OCI-LY3 (cell line): Measurements from ENCODE around the gene SCAF1.

Experiments used
- H2AFZ ChIP-seq: fragments of 200-600, 300-600 bp; shearing (Covaris generic); 2 replicates; pipeline ENCODE4 v1.6.0; 2014; ENCODE audit warnings: antibody characterized with exemption, low read depth, low read length
- H3K27ac ChIP-seq: fragments of 200-600, 300-600 bp; sonication (generic); 2 replicates; pipeline ENCODE4 v1.5.1; 2014; ENCODE audit warnings: mild to moderate bottlenecking, low read length, moderate library complexity, mixed read lengths
- H3K27me3 ChIP-seq: fragments of 200-600, 300-600 bp; sonication (generic); 2 replicates; pipeline ENCODE4 v1.6.1; 2014; ENCODE audit warnings: low read depth, low read length, mixed read lengths
- H3K36me3 ChIP-seq: fragments of 200-600, 300-600 bp; sonication (generic); replicated peaks from 2 replicates; pipeline ENCODE3; 2014; ENCODE audit warnings: low read depth, low read length, mixed read lengths
- H3K4me1 ChIP-seq: fragments of 300-600, 200-600 bp; sonication (generic); 2 replicates; pipeline ENCODE4 v1.6.1; 2014; ENCODE audit warnings: low read length, mixed read lengths
- H3K4me2 ChIP-seq: fragments of 200-600, 300-600 bp; sonication (generic); 2 replicates; pipeline ENCODE4 v1.6.1; 2014; ENCODE audit warnings: low read length, mixed read lengths
- H3K4me3 ChIP-seq: fragments of 300-600, 200-600 bp; sonication (generic); 2 replicates; pipeline ENCODE4 v1.5.1; 2014; ENCODE audit warnings: antibody characterized with exemption, mild to moderate bottlenecking, low read length, moderate library complexity
- H3K79me2 ChIP-seq: fragments of 300-600, 200-600 bp; shearing (Covaris generic); 2 replicates; pipeline ENCODE4 v1.6.1; 2014; ENCODE audit warnings: mild to moderate bottlenecking, low read length, mixed read lengths
- H3K9ac ChIP-seq: fragments of 300-600, 200-600 bp; shearing (Covaris generic); 2 replicates; pipeline ENCODE4 v1.6.0; 2014; ENCODE audit warnings: mild to moderate bottlenecking, low read length, moderate library complexity
- H3K9me3 ChIP-seq: fragments of 200-600, 300-600 bp; shearing (Covaris generic); 2 replicates; pipeline ENCODE4 v1.6.1; 2014; ENCODE audit warnings: low read length, mixed read lengths; ENCODE audit not compliant: insufficient read depth
- H4K20me1 ChIP-seq: fragments of 200-600, 300-600 bp; sonication (generic); 2 replicates; pipeline ENCODE4 v1.6.1; 2016; ENCODE audit warnings: low read length, mixed read lengths; ENCODE audit not compliant: insufficient read depth
- EZH2phosphoT487 ChIP-seq: fragments of 200-600 bp; shearing (Covaris generic); IDR thresholded peaks from 2 replicates; pipeline ENCODE4 v1.6.1; 2018; ENCODE audit warnings: antibody characterized with exemption, mixed run types, low read depth
- TF ChIP-seq, protein P1 (sequence below): fragments of 200-600, 300-600 bp; sonication (generic); IDR thresholded peaks from 2 replicates; pipeline ENCODE4 v1.5.1; 2014; ENCODE audit warnings: antibody characterized with exemption, low read length, low read depth

SCAF1 gene

DNA sequence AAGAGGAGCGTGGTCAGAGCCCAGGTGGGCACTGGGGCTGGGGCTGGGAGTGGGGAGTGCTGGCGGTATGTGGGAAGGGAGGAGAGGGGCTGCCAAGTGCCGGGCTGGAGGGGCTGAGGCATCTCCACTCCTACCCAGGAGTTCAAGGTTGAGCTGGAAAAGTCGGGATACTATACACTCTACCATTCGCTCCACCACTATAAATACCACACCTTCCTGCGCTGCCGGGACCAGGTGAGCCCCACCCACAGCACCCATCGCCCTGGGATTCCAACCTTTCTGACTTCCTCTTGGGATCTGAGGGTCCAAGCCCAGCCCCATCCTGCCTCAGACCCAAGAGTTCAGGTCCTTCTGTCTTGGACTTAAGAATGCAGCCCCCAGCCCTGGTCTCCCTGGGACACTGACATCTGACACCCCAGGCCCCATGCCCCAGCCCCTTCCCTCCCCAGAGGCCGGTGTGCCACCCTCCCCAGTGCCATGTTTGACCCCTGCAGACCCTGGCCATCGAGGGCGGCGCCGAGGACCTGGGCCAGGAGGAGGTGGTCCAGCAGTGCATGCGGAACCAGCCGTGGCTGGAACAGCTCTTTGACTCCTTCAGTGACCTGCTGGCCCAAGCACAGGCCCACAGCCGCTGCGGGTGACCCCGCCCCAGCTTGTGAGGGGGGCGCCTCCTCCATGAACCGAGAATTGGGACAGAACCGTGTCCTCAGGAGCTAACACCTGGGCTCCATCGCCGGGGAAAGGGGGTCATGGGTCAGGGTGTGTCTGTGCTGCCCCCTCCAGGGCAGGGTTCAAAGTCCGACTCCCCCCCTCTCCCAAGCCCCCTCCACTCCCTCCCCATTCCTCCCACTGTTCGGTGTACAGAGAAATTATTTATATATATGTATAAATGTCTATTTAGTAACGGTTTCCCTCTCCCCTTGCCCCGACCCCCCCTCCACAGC is 16.8 kb upstream of the SCAF1 start:
- H3K36me3 ChIP-seq: peaks cover 36% of the 10 kb centered on the region
- H3K27ac ChIP-seq: no peak overlapping the region
- H3K79me2 ChIP-seq: no peaks in the 10 kb centered on the region; the same call in 1 of the 2 replicates
- no peak overlapping the region for H2AFZ ChIP-seq
- no peaks in the 10 kb centered on the region for H3K9me3 ChIP-seq
- H4K20me1 ChIP-seq: no peaks in the 10 kb centered on the region
- no peaks in the 10 kb centered on the region for H3K27me3 ChIP-seq
- no peak overlapping the region for H3K4me3 ChIP-seq
- H3K4me2 ChIP-seq: no peak overlapping the region
- H3K4me1 ChIP-seq: no peaks in the 10 kb centered on the region
- H3K9ac ChIP-seq: no peak overlapping the region
- no peak for TF ChIP-seq EZH2phosphoT487
- TF ChIP-seq, protein P1, sequence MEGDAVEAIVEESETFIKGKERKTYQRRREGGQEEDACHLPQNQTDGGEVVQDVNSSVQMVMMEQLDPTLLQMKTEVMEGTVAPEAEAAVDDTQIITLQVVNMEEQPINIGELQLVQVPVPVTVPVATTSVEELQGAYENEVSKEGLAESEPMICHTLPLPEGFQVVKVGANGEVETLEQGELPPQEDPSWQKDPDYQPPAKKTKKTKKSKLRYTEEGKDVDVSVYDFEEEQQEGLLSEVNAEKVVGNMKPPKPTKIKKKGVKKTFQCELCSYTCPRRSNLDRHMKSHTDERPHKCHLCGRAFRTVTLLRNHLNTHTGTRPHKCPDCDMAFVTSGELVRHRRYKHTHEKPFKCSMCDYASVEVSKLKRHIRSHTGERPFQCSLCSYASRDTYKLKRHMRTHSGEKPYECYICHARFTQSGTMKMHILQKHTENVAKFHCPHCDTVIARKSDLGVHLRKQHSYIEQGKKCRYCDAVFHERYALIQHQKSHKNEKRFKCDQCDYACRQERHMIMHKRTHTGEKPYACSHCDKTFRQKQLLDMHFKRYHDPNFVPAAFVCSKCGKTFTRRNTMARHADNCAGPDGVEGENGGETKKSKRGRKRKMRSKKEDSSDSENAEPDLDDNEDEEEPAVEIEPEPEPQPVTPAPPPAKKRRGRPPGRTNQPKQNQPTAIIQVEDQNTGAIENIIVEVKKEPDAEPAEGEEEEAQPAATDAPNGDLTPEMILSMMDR: no peak

DNA sequence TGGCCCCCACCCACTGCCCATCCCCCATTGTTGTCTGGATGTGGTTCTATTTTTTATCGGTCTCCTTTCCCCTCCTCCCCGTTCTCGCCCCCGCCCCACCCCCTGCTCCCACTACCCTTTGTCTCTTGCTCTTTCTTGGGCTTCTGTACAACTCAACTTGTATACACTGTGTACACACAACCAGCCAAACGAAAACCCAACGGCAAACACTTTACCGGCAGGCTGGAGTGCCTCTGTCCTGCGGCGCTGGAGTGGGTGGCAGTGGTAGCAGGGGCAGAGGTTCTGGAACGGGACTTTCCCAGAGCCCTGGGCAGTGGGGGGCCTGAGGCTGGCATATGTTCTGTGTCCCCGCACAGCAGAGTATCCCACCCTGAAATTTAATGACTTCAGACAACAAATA is 15.8 kb upstream of the SCAF1 start:
- H2AFZ ChIP-seq: no peak overlapping the region
- TF ChIP-seq, protein P1: no peak
- TF ChIP-seq EZH2phosphoT487: no peak
- no peaks in the 10 kb centered on the region for H3K9me3 ChIP-seq
- H3K4me1 ChIP-seq: no peaks in the 10 kb centered on the region
- no peaks in the 10 kb centered on the region; the same call in 1 of the 2 replicates for H3K79me2 ChIP-seq
- peaks cover 34% of the 10 kb centered on the region for H3K36me3 ChIP-seq
- H3K27ac ChIP-seq: no peak overlapping the region
- H3K27me3 ChIP-seq: no peaks in the 10 kb centered on the region
- H3K4me3 ChIP-seq: no peak overlapping the region
- H3K4me2 ChIP-seq: no peak overlapping the region
- no peak overlapping the region for H3K9ac ChIP-seq
- no peaks in the 10 kb centered on the region for H4K20me1 ChIP-seq

DNA sequence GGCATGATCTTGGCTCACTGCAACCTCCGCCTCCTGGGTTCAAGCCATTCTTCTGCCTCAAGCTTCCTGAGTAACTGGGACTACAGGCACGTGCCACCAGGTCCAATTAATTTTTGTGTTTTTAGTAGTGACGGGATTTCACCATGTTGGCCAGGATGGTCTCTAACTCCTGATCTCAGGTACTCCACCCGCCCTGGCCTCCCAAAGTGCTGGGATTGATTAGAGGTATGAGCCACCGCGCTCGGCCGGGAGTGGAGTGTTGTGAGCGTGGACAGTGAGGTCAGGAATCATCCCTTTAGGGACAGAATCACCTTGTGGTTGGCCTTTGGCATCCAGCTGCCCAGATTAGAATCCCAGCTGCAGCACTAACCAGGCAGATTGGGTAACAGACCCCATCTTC is 12.3 kb upstream of the SCAF1 start:
- Histone ChIP-seq H3K79me2 (no peaks in the 10 kb centered on the region), H3K27me3 (no peaks in the 10 kb centered on the region), H3K9me3 (no peaks in the 10 kb centered on the region), H2AFZ (no peak overlapping the region), H4K20me1 (no peaks in the 10 kb centered on the region), H3K4me1 (no peaks in the 10 kb centered on the region), H3K27ac (no peak overlapping the region), H3K4me3 (no peak overlapping the region), H3K4me2 (no peak overlapping the region), H3K36me3 (peaks cover 24% of the 10 kb centered on the region), H3K9ac (no peak overlapping the region)
- TF ChIP-seq, protein P1: no peak
- TF ChIP-seq EZH2phosphoT487: no peak

DNA sequence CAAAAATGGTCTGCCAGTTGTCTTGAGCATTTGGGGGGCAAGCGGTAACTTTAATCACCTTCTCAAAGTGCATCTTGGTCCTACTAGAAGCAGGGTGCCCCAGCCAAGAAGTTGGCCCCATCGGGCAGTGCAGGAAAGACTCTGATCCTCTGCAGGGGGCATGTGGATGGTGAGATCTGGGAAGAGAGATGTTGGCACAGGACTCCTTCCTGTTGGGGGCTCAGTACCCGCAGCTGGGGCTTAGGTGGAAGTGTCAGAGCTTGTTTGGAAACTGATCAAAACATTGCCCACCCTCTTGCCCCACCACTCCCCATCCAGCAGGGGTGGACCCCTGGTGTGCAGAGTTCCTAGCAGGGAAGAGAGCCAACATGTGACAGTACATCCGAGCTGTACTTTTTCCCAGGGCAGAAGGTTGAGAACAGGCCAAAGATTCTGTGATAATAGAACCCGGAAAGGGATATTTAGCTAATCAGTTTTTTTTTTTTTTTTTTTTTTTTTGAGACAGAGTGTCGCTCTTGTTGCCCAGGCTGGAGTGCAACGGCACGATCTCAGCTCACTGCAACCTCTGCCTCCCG is 10.9 kb upstream of the SCAF1 start:
- peaks cover 19% of the 10 kb centered on the region for H3K36me3 ChIP-seq
- no peak overlapping the region for H2AFZ ChIP-seq
- no peaks in the 10 kb centered on the region for H3K9me3 ChIP-seq
- H3K4me2 ChIP-seq: no peak overlapping the region
- no peaks in the 10 kb centered on the region for H3K79me2 ChIP-seq
- H3K4me1 ChIP-seq: no peaks in the 10 kb centered on the region
- no peaks in the 10 kb centered on the region for H4K20me1 ChIP-seq
- TF ChIP-seq, protein P1: no peak
- no peak overlapping the region for H3K27ac ChIP-seq
- no peaks in the 10 kb centered on the region for H3K27me3 ChIP-seq
- no peak overlapping the region for H3K4me3 ChIP-seq
- H3K9ac ChIP-seq: no peak overlapping the region
